HepG2 (cell line): ENCODE results near the gene KCTD14. TPM values are rescaled to one million over a fixed set of nuclear protein-coding genes. Genes with fewer than 3 reads are reported as not detected.

Experiments
- ATAC-seq: fragments of 200-7000 bp; cut with Tn5 transposase; 3 replicates; pipeline ENCODE4 v1.9.1; 2020; ENCODE audit warnings: mild to moderate bottlenecking, moderate library complexity
- BruUV-seq: library from RNA; stranded (reverse); fragments of 400-500 nt; replicated peaks from 2 replicates; lab custom pipeline; 2021; lab: Mats Ljungman, UMichigan
- CTCF ChIA-PET: fragments of 300-600 bp; formaldehyde crosslinking; extraction: SDS; loops from one replicate; lab custom pipeline; 2021; ENCODE audit warnings: low total read pairs, inconsistent platforms, low intra/inter-chr PET ratio; lab: Yijun Ruan, JAX
- POLR2A ChIA-PET: fragments of 350-600 bp; sonication (Branson Sonifier 250); formaldehyde crosslinking; loops from one replicate; lab custom pipeline; 2020; ENCODE audit warnings: antibody characterized with exemption, inconsistent platforms; lab: Yijun Ruan, JAX
- DNase-seq: peaks from one replicate; pipeline ENCODE4 v3.0.0-alpha.2; 2015; ENCODE audit warnings: low spot score
- FAIRE-seq: peaks from 3 replicates; lab custom pipeline; 2011; peaks lifted over from hg19 to GRCh38; lab: Jason Lieb, UNC
- H2AFZ ChIP-seq: one replicate; pipeline ENCODE4 v1.6.1; 2011; ENCODE audit warnings: low read length, inconsistent platforms
- H3K27ac ChIP-seq: fragments of 300-600 bp; 3 replicates; pipeline ENCODE4 v1.8.0; 2011; ENCODE audit warnings: mixed run types, mild to moderate bottlenecking, mixed read lengths, low read length, inconsistent platforms; ENCODE audit not compliant: insufficient read depth; ENCODE audit errors: extremely low read length
- H3K27me3 ChIP-seq, 2 experiments: fragments of 200-600 bp in 1 of 2; 2 replicates in 1 of 2; 3 replicates in 1 of 2; pipeline versions ENCODE4 v1.6.0 to v1.8.0; 2011; ENCODE audit warnings: low read length in 2 of 2, mild to moderate bottlenecking in 2 of 2, moderate library complexity in 2 of 2, inconsistent platforms in 1 of 2; ENCODE audit not compliant: insufficient read depth in 2 of 2, control insufficient read depth in 1 of 2
- H3K36me3 ChIP-seq, 2 experiments: fragments of 200-600 bp in 1 of 2; replicated peaks in 1 of 2; 2 replicates in 1 of 2; 3 replicates in 1 of 2; pipeline versions ENCODE4 v1.5.1 to v1.8.0; 2011; ENCODE audit warnings: low read length in 2 of 2, inconsistent platforms in 1 of 2; ENCODE audit not compliant: insufficient read depth in 2 of 2, control insufficient read depth in 1 of 2
- H3K4me1 ChIP-seq: 2 replicates; pipeline ENCODE4 v1.5.1; 2012; ENCODE audit warnings: low read length, inconsistent platforms; ENCODE audit not compliant: insufficient read depth
- H3K4me2 ChIP-seq: 2 replicates; pipeline ENCODE4 v1.6.0; 2011; ENCODE audit warnings: low read depth, low read length, inconsistent platforms
- H3K4me3 ChIP-seq, 3 experiments: fragments of 200-600 bp in 1 of 3; sonication (generic), shearing (Covaris generic) in 1 of 3; replicated peaks in 1 of 3; 2 replicates each; pipeline ENCODE4 v1.5.1; 2011 to 2016; ENCODE audit warnings: low read length in 3 of 3, inconsistent platforms in 2 of 3, low read depth in 2 of 3, mild to moderate bottlenecking in 2 of 3, control low read depth in 1 of 3, mixed read lengths in 1 of 3; ENCODE audit not compliant: insufficient read depth in 1 of 3
- H3K79me2 ChIP-seq: one replicate; pipeline ENCODE4 v1.6.1; 2011; ENCODE audit warnings: low read length, inconsistent platforms; ENCODE audit not compliant: insufficient read depth
- H3K9ac ChIP-seq: 2 replicates; pipeline ENCODE4 v1.6.0; 2011; ENCODE audit warnings: mild to moderate bottlenecking, low read depth, low read length, inconsistent platforms; ENCODE audit not compliant: insufficient read depth
- H3K9me3 ChIP-seq: 2 replicates; pipeline ENCODE4 v1.5.1; 2012; ENCODE audit warnings: mild to moderate bottlenecking, low read length
- H4K20me1 ChIP-seq: 2 replicates; pipeline ENCODE4 v1.6.0; 2011; ENCODE audit warnings: inconsistent platforms, mild to moderate bottlenecking, low read length, moderate library complexity; ENCODE audit not compliant: insufficient read depth
- PHB2 ChIP-seq: fragments of 450-650 bp; IDR thresholded peaks from 2 replicates; pipeline ENCODE4 v1.6.1; 2018; ENCODE audit not compliant: partially characterized antibody
- RFXAP ChIP-seq: sonication (generic); formaldehyde crosslinking; IDR thresholded peaks from 2 replicates; pipeline ENCODE4 v1.4.0; 2020; ENCODE audit warnings: missing genetic modification reagents, borderline replicate concordance
- ZNF652 ChIP-seq: IDR thresholded peaks from 2 replicates; pipeline ENCODE4 v1.6.1; 2016; ENCODE audit warnings: low read depth, borderline replicate concordance
- WGBS: methylation state at CpG from one replicate; pipeline ENCODE4 v1.1.6; 2017; ENCODE audit warnings: low lambda C conversion rate; 5-methylcytosine and 5-hydroxymethylcytosine counted together
- in situ Hi-C: cut with HindIII; loops from 2 replicates; pipeline ENCODE4 v1.10.0; 2017; ENCODE audit warnings: low pct_unique_long_range_greater_than_20kb; ENCODE audit not compliant: extremely low pct_ligation_motif_present
- intact Hi-C: fragments of 100-400 bp; cut with micrococcal nuclease; formaldehyde crosslinking; loops from one replicate; pipeline ENCODE4 v1.10.0; 2022; ENCODE audit not compliant: unreplicated experiment
- polyA plus RNA-seq, 8 experiments: library from polyadenylated mRNA; depleted of rRNA in 3 of 8; stranded (reverse) in 7 of 8; unstranded in 1 of 8; fragments of >200 nt; fragmentation: Illumina TruSeq in 4 of 8; extraction: Trizol in 4 of 8; gene quantifications; 2 replicates each; pipeline versions ENCODE4 v1.2.1 to v1.2.3, GENCODE V29; 2011 to 2016; ENCODE audit warnings: low read depth in 4 of 8, missing spikeins in 1 of 8, mixed read lengths in 1 of 8; ENCODE audit not compliant: insufficient read depth in 1 of 8
- total RNA-seq, 5 experiments: library from RNA; depleted of rRNA; stranded (reverse); fragments of >200 nt; fragmentation: Illumina TruSeq; extraction: Trizol; gene quantifications; 2 replicates each; pipeline ENCODE4 v1.2.3, GENCODE V29; 2016; ENCODE audit warnings: low read depth in 1 of 5
- TF ChIP-seq, protein P1 (sequence below), 2 experiments: IDR thresholded peaks; 2 replicates each; pipeline ENCODE4 v1.6.1; 2011 to 2012; ENCODE audit warnings: low read length in 2 of 2, borderline replicate concordance in 1 of 2, low read depth in 1 of 2, mild to moderate bottlenecking in 1 of 2, moderate library complexity in 1 of 2

KCTD14 gene
- total and polyA plus RNA-seq, 2 of the 13 experiments (the other 11 are each of a cell fraction or from before 2014, with no cell fraction given): 10.3 to 15.6 TPM

GRCh38 chr11:78021611-78022010 is 1.5 kb downstream of the KCTD14 start:
- peak overlapping the region; percentile 74; the same call in 1 of the 2 replicates for H3K9ac ChIP-seq
- no peak for DNase-seq
- peaks cover 0 to 3% of the 10 kb centered on the region in 2 experiments; a peak in 2 of 5 replicates for H3K36me3 ChIP-seq
- TF ChIP-seq, protein P1, sequence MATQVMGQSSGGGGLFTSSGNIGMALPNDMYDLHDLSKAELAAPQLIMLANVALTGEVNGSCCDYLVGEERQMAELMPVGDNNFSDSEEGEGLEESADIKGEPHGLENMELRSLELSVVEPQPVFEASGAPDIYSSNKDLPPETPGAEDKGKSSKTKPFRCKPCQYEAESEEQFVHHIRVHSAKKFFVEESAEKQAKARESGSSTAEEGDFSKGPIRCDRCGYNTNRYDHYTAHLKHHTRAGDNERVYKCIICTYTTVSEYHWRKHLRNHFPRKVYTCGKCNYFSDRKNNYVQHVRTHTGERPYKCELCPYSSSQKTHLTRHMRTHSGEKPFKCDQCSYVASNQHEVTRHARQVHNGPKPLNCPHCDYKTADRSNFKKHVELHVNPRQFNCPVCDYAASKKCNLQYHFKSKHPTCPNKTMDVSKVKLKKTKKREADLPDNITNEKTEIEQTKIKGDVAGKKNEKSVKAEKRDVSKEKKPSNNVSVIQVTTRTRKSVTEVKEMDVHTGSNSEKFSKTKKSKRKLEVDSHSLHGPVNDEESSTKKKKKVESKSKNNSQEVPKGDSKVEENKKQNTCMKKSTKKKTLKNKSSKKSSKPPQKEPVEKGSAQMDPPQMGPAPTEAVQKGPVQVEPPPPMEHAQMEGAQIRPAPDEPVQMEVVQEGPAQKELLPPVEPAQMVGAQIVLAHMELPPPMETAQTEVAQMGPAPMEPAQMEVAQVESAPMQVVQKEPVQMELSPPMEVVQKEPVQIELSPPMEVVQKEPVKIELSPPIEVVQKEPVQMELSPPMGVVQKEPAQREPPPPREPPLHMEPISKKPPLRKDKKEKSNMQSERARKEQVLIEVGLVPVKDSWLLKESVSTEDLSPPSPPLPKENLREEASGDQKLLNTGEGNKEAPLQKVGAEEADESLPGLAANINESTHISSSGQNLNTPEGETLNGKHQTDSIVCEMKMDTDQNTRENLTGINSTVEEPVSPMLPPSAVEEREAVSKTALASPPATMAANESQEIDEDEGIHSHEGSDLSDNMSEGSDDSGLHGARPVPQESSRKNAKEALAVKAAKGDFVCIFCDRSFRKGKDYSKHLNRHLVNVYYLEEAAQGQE (IDR thresholded peaks at IDR 0.05; ENCODE audit: borderline replicate concordance in 1 of 2, low read depth in 1 of 2, low read length in 2 of 2): no peak
- no peak for TF ChIP-seq PHB2
- no peaks in the 10 kb centered on the region for H3K79me2 ChIP-seq
- H3K4me3 ChIP-seq: peak overlapping the region in 1 of 3 experiments; percentile 79; a peak in 1 of 6 replicates
- no peaks in the 10 kb centered on the region for H3K9me3 ChIP-seq
- ATAC-seq: no peak
- H2AFZ ChIP-seq: no peak overlapping the region
- no peaks in the 10 kb centered on the region for H3K27me3 ChIP-seq
- FAIRE-seq: no peak
- H3K27ac ChIP-seq: peak overlapping the region; percentile 63
- in situ Hi-C loops (no loop called here), intact Hi-C loops (no loop called here)
- H3K4me1 ChIP-seq: peaks cover 48% of the 10 kb centered on the region
- 95% methylated on average over 5 of the region's 6 CpGs for WGBS
- ChIA-PET POLR2A (interaction anchor here (1.0 to 4.8 kb wide), 4 partner anchors 10 to 56 kb away, joined by 3 to 27 read pairs (median 8); partner anchors contain the start of gene INTS4), CTCF (no interaction called here)
- BruUV-seq: no TSS peak
- H4K20me1 ChIP-seq: no peaks in the 10 kb centered on the region
- H3K4me2 ChIP-seq: peak overlapping the region; percentile 82

DNA sequence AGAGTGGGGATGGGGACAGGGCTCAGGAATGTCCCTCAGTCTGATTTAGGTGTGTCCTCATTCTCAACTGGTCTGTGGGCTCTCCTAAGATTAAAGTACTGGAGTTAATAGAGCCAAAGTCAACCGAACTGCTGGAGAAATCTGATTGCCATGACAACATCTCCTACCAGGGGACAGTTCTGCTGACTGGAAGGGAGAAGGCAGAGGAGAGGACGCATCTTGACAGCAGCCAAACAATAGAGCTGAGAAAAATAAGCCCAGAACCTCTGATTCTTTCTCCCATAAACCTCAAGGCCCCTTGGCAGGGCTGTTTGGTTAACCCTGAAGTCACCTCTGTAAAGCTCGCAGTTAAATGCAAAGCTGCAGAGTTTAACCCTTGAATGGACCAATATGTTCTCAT is 2.8 kb downstream of the KCTD14 start:
- no peak overlapping the region for H3K9ac ChIP-seq
- DNase-seq (no peak), FAIRE-seq (no peak), ATAC-seq (no peak)
- no peaks in the 10 kb centered on the region for H3K9me3 ChIP-seq
- intact Hi-C loops (no loop called here), in situ Hi-C loops (no loop called here)
- H3K79me2 ChIP-seq: no peaks in the 10 kb centered on the region
- H3K36me3 ChIP-seq: peaks cover 2 to 11% of the 10 kb centered on the region in 2 experiments; a peak in 4 of 5 replicates
- peak overlapping the region; percentile 26 for H3K4me2 ChIP-seq
- POLR2A ChIA-PET: interaction anchor here (1.2 to 4.8 kb wide), 3 partner anchors 12 to 26 kb away, joined by 3 to 27 read pairs (median 12); partner anchors contain the start of gene INTS4
- no peak overlapping the region for H3K4me3 ChIP-seq
- H3K27me3 ChIP-seq: no peaks in the 10 kb centered on the region
- 31% methylated on average over 3 of the region's 3 CpGs for WGBS
- no peak overlapping the region for H2AFZ ChIP-seq
- CTCF ChIA-PET: no interaction called here
- no peak overlapping the region for H3K27ac ChIP-seq
- H3K4me1 ChIP-seq: peaks cover 48% of the 10 kb centered on the region
- no peaks in the 10 kb centered on the region for H4K20me1 ChIP-seq
- BruUV-seq: no TSS peak
- TF ChIP-seq RFXAP (CRISPR knock-in tag) (no peak), ZNF652 (CRISPR knock-in tag) (peak; percentile 78)
